ENCODE data around the gene TSEN54.

The TSEN54 gene

DNA sequence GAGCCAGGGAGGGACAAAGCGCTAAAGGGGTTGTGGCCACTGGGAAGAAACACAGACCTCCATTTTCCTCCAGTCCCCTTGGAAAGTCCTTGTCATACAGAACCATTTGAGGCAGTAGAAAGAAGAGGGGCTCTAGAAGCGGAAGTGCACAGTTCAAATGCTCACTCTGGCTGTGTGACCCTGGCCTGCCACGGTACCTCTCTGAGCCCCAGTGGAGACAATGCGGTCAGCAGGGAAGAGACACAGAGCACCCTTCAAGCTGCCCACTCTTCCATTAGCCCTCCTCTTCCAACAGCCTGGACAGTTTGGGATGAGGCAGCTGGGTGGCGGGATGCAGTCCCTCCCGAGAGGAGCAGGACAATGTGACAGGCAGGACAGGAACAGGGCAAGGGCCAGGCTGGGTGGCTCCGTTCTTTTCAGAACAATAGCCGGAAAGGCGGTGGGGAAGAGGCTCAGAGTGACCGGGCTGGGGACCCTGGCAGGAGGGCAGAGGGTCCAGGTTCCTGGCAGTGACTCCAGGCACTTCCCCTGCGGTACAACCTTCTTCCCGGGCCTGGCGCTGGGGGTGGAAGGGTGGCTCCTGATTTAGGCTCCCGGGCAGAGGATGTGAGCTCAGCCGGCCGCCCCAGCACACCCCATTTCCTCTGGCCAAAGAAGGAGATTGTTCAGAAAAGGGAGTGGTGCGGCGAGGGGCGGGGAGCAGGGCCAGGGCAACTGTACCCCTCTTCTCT lies 6.6 kb upstream of the TSEN54 start:
- Histone ChIP-seq H3K27me3 (ENCODE audit: insufficient read depth, poor library complexity, severe bottlenecking) (no peaks in the 10 kb centered on the region), H3K4me3 (ENCODE audit: severe bottlenecking) (no peak overlapping the region), H3K27ac (ENCODE audit: poor library complexity, severe bottlenecking) (no peak overlapping the region), H3K9me3 (ENCODE audit: severe bottlenecking) (no peaks in the 10 kb centered on the region), H3K4me1 (ENCODE audit: insufficient read depth, poor library complexity, severe bottlenecking) (peaks cover 9% of the 10 kb centered on the region), H3K36me3 (ENCODE audit: low read depth) (peaks cover 58% of the 10 kb centered on the region)
- no peak for DNase-seq (ENCODE audit: low spot score)
- TF ChIP-seq, protein P1, sequence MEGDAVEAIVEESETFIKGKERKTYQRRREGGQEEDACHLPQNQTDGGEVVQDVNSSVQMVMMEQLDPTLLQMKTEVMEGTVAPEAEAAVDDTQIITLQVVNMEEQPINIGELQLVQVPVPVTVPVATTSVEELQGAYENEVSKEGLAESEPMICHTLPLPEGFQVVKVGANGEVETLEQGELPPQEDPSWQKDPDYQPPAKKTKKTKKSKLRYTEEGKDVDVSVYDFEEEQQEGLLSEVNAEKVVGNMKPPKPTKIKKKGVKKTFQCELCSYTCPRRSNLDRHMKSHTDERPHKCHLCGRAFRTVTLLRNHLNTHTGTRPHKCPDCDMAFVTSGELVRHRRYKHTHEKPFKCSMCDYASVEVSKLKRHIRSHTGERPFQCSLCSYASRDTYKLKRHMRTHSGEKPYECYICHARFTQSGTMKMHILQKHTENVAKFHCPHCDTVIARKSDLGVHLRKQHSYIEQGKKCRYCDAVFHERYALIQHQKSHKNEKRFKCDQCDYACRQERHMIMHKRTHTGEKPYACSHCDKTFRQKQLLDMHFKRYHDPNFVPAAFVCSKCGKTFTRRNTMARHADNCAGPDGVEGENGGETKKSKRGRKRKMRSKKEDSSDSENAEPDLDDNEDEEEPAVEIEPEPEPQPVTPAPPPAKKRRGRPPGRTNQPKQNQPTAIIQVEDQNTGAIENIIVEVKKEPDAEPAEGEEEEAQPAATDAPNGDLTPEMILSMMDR (IDR thresholded peaks at IDR 0.05; ENCODE audit: poor library complexity, severe bottlenecking), result no peak
- ATAC-seq (ENCODE audit: low read depth), result no peak

DNA sequence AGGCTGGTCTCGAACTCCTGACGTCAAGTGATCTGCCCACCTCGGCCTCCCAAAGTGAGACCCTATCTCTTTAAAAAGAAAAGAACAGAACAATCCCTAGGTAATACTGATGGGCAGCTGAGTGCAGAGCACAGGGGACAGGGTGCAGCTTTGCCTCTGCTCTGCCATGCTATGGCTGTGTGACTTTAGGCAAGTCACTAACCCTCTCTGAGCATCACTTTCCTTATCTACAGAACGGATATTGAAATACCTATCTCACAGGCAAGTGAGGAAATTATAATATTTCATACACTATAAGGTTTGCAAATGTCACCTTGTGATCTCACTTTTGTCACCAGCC lies 5.1 kb upstream of the TSEN54 start:
- Histone ChIP-seq H3K27me3 (ENCODE audit: insufficient read depth, poor library complexity, severe bottlenecking) (no peaks in the 10 kb centered on the region), H3K36me3 (ENCODE audit: low read depth) (peaks cover 46% of the 10 kb centered on the region), H3K9me3 (ENCODE audit: severe bottlenecking) (no peaks in the 10 kb centered on the region), H3K4me3 (ENCODE audit: severe bottlenecking) (no peak overlapping the region), H3K27ac (ENCODE audit: poor library complexity, severe bottlenecking) (no peak overlapping the region), H3K4me1 (ENCODE audit: insufficient read depth, poor library complexity, severe bottlenecking) (peaks cover 9% of the 10 kb centered on the region)
- ATAC-seq (ENCODE audit: low read depth) (no peak), DNase-seq (ENCODE audit: low spot score) (no peak)
- TF ChIP-seq, protein P1 (IDR thresholded peaks at IDR 0.05; ENCODE audit: poor library complexity, severe bottlenecking), result no peak

DNA sequence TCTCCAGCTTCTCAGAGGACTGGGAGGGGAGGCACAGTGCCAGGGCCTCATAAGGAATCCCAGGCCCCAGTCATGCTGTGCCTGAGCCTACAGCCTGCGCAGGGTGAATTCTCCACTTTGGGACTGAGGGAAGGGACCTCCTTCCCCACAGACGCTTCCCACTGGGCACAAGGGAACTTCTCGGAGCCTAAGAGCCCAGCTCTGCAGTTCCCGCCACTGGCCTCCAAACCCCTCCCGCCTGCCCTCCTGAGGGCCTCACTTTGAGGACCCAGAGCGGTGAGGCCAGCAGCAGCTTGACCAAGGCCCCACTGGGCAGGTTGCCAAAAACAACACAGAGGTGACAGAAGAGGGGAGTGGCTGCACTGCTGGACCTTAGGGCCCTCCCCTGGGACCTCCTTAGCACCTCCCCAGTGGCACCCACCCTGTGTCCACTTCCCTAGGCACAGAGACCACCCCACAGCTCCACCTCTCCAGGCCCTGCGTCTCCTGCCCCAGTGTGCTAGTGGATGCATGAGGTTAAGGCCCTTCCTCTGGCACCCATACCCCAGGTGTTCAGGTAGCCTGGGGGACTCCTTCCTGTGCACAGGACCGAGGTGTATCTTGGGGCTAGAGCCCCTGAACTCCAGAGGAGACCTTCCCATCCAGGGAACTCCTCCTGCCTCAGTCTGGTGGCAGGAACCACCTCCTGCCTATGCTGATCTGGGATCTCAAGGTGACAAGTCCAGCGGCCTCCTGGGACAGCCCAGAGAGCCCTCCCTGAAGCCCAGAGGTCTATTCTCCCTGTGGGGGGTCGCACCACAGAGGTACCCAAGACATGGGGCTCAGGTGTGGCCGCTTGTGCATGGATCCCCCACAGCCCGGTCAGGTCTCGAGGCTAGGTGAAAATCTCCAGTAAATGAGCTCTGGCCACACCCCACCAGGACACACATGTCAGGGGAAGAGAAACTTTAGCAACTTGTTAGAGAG lies 4.4 kb upstream of the TSEN54 start:
- Histone ChIP-seq H3K36me3 (ENCODE audit: low read depth) (peaks cover 40% of the 10 kb centered on the region), H3K27ac (ENCODE audit: poor library complexity, severe bottlenecking) (no peak overlapping the region), H3K4me3 (ENCODE audit: severe bottlenecking) (no peak overlapping the region), H3K9me3 (ENCODE audit: severe bottlenecking) (no peaks in the 10 kb centered on the region), H3K27me3 (ENCODE audit: insufficient read depth, poor library complexity, severe bottlenecking) (no peaks in the 10 kb centered on the region), H3K4me1 (ENCODE audit: insufficient read depth, poor library complexity, severe bottlenecking) (peaks cover 9% of the 10 kb centered on the region)
- DNase-seq (ENCODE audit: low spot score), result no peak
- TF ChIP-seq, protein P1 (IDR thresholded peaks at IDR 0.05; ENCODE audit: poor library complexity, severe bottlenecking), result no peak
- no peak for ATAC-seq (ENCODE audit: low read depth)

DNA sequence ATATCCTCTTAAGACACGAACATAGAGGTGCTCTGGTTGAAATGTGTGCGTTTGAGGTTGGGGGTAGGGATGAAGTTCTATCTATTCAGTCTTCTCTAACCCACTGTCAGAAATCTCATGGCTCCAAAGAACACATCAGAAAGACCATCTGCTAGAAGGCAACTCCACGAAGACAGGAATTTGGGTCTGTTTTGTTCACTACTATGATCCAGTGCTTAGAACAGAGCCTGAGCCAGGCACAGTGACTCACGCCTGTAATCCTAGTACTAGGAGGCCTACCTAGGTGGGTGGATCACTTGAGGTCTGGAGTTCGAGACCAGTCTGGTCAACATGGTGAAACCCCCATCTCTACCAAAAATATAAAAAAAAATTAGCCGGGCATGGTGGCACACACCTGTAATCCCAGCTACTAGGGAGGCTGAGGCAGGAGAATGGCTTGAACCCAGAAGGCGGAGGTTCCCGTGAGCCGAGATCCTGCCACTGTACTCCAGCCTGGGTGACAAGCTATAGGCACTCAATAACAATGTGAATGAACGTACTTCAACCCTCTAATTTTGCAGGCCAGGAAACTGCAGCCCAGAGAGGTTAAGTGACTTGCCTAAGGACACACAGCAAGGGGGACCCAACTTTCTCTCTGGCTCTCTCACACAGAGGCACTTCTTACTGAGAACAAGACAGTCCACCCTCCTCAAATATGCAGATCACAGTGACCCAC lies 3.2 kb upstream of the TSEN54 start:
- Histone ChIP-seq H3K4me1 (ENCODE audit: insufficient read depth, poor library complexity, severe bottlenecking) (peaks cover 9% of the 10 kb centered on the region), H3K4me3 (ENCODE audit: severe bottlenecking) (no peak overlapping the region), H3K36me3 (ENCODE audit: low read depth) (peaks cover 43% of the 10 kb centered on the region), H3K27ac (ENCODE audit: poor library complexity, severe bottlenecking) (peak overlapping the region; percentile 73), H3K9me3 (ENCODE audit: severe bottlenecking) (no peaks in the 10 kb centered on the region), H3K27me3 (ENCODE audit: insufficient read depth, poor library complexity, severe bottlenecking) (no peaks in the 10 kb centered on the region)
- ATAC-seq (ENCODE audit: low read depth) (no peak), DNase-seq (ENCODE audit: low spot score) (no peak)
- TF ChIP-seq, protein P1 (IDR thresholded peaks at IDR 0.05; ENCODE audit: poor library complexity, severe bottlenecking), result no peak
